ENCODE results near the gene BRIP1.
"Not testable (repeated sequence)": the region's sequence is repeated elsewhere in the genome, so short reads cannot be mapped to it uniquely, and the experiment has no call there.

- not testable (repeated sequence) for TF ChIP-seq NRF1 (conservative IDR thresholded peaks at IDR 0.05; ENCODE audit: low read depth, low read length); ZNF274 (IDR thresholded peaks at IDR 0.05; ENCODE audit: insufficient read depth, insufficient read length); ZZZ3 (IDR thresholded peaks at IDR 0.05; ENCODE audit: control insufficient read depth, insufficient read length, low read depth); POLR2A (IDR thresholded peaks at IDR 0.05; ENCODE audit: low read depth, low read length); SRF (IDR thresholded peaks at IDR 0.05; ENCODE audit: low read depth in 2 of 2, low read length in 2 of 2); CTCF (IDR thresholded peaks at IDR 0.05 in 2 of 3, conservative IDR thresholded peaks at IDR 0.05 in 1 of 3; ENCODE audit: control insufficient read depth in 2 of 3, extremely low read depth in 1 of 3, insufficient read depth in 1 of 3, low read depth in 3 of 3, low read length in 3 of 3); SIX5 (IDR thresholded peaks at IDR 0.05; ENCODE audit: low read depth, low read length, severe bottlenecking); FOXK2 (IDR thresholded peaks at IDR 0.05); LARP7 (IDR thresholded peaks at IDR 0.05); EGR1 (IDR thresholded peaks at IDR 0.05; ENCODE audit: borderline replicate concordance in 1 of 2, low read depth in 2 of 2, low read length in 2 of 2); EP300 (IDR thresholded peaks at IDR 0.05; ENCODE audit: borderline replicate concordance in 1 of 2, control insufficient read depth in 1 of 2, low read depth in 2 of 2, low read length in 2 of 2); HDGF (IDR thresholded peaks at IDR 0.05); SIN3A (IDR thresholded peaks at IDR 0.05; ENCODE audit: low read depth, low read length)
These were observed 24.4 kb upstream of the BRIP1 start for GRCh38 chr17:61887733-61888132.
